Osteocyte (in vitro differentiated cells): ENCODE data around the gene ARL6IP1. TPM values are rescaled to one million over a fixed set of nuclear protein-coding genes. Genes with fewer than 3 reads are reported as not detected.

Experiments used
- DNase-seq: peaks from one replicate; pipeline ENCODE4 v3.0.0; 2021; ENCODE audit warnings: mixed read lengths; ENCODE audit not compliant: unreplicated experiment; ENCODE audit errors: extremely low spot score
- H3K27ac Mint-ChIP-seq: one replicate; pipeline ENCODE4 v1.8.0; 2021; ENCODE audit warnings: mild to moderate bottlenecking, mixed read lengths; ENCODE audit not compliant: unreplicated experiment
- H3K27me3 Mint-ChIP-seq: one replicate; pipeline ENCODE4 v1.8.0; 2021; ENCODE audit warnings: mixed read lengths; ENCODE audit not compliant: unreplicated experiment
- H3K36me3 Mint-ChIP-seq: one replicate; pipeline ENCODE4 v1.8.0; 2021; ENCODE audit warnings: mixed read lengths; ENCODE audit not compliant: unreplicated experiment
- H3K4me1 Mint-ChIP-seq: one replicate; pipeline ENCODE4 v1.8.0; 2021; ENCODE audit warnings: mixed read lengths; ENCODE audit not compliant: unreplicated experiment
- H3K4me3 Mint-ChIP-seq: one replicate; pipeline ENCODE4 v1.8.0; 2021; ENCODE audit warnings: mild to moderate bottlenecking, moderate library complexity, mixed read lengths; ENCODE audit not compliant: unreplicated experiment
- H3K9me3 Mint-ChIP-seq: one replicate; pipeline ENCODE4 v1.8.0; 2021; ENCODE audit warnings: mixed read lengths; ENCODE audit not compliant: unreplicated experiment
- CTCF ChIP-seq: fragments of 200-600 bp; sonication (generic); IDR thresholded peaks from 2 replicates; pipeline ENCODE4 v1.5.0; 2021; ENCODE audit warnings: antibody characterized with exemption, mild to moderate bottlenecking, moderate library complexity
- total RNA-seq: library from RNA; stranded (reverse); gene quantifications from 2 replicates; pipeline ENCODE4 v1.2.1, GENCODE V29; 2021

Gene ARL6IP1
- total RNA-seq, 1 donor from 2014 or later, result 95.4 TPM

GRCh38 chr16:18829251-18829650 is 27.9 kb upstream of the ARL6IP1 start:
- Mint-ChIP-seq H3K4me3 (no peak overlapping the region), H3K36me3 (peaks cover 36% of the 10 kb centered on the region), H3K27ac (no peak overlapping the region), H3K9me3 (no peaks in the 10 kb centered on the region), H3K27me3 (no peaks in the 10 kb centered on the region), H3K4me1 (no peaks in the 10 kb centered on the region)
- no peak for DNase-seq
- TF ChIP-seq CTCF, result no peak

DNA sequence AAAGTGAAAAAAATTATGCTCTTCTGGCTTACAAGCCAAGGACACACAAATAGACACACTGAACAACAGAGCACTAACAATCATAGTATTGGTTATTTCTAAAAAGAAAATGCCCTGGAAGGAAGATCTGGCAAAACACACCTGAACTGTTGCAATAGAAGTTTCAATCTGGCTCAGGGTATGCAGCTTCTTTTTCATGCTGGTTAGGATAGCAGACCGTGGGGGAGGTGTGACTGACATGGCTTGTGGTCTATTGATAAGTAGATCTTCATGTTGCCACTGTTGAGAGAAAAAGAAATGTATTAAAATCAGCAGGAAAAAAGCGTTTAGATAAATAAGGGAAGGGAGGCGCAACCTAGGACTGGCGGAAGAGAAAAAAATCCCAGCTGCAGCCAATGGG is 26.5 kb upstream of the ARL6IP1 start:
- DNase-seq, result no peak
- Mint-ChIP-seq H3K4me3 (no peak overlapping the region), H3K27ac (no peak overlapping the region), H3K27me3 (no peaks in the 10 kb centered on the region), H3K9me3 (no peaks in the 10 kb centered on the region), H3K36me3 (peaks cover 27% of the 10 kb centered on the region), H3K4me1 (no peaks in the 10 kb centered on the region)
- TF ChIP-seq CTCF, result no peak

- H3K27me3 Mint-ChIP-seq, result no peaks in the 10 kb centered on the region
- peaks cover 2% of the 10 kb centered on the region for H3K4me1 Mint-ChIP-seq
- no peak overlapping the region for H3K27ac Mint-ChIP-seq
- no peak overlapping the region for H3K4me3 Mint-ChIP-seq
- H3K36me3 Mint-ChIP-seq, result peaks cover 47% of the 10 kb centered on the region
- no peak for DNase-seq
- H3K9me3 Mint-ChIP-seq, result no peaks in the 10 kb centered on the region
- no peak for TF ChIP-seq CTCF
These were observed 14.9 kb upstream of the ARL6IP1 start for GRCh38 chr16:18816286-18816685.

- DNase-seq, result no peak
- no peak overlapping the region for H3K27ac Mint-ChIP-seq
- H3K27me3 Mint-ChIP-seq, result no peaks in the 10 kb centered on the region
- no peak overlapping the region for H3K4me3 Mint-ChIP-seq
- H3K9me3 Mint-ChIP-seq, result no peaks in the 10 kb centered on the region
- TF ChIP-seq CTCF, result no peak
- no peaks in the 10 kb centered on the region for H3K4me1 Mint-ChIP-seq
- peaks cover 57% of the 10 kb centered on the region for H3K36me3 Mint-ChIP-seq
These were observed 10.6 kb upstream of the ARL6IP1 start for GRCh38 chr16:18811925-18812324.

DNA sequence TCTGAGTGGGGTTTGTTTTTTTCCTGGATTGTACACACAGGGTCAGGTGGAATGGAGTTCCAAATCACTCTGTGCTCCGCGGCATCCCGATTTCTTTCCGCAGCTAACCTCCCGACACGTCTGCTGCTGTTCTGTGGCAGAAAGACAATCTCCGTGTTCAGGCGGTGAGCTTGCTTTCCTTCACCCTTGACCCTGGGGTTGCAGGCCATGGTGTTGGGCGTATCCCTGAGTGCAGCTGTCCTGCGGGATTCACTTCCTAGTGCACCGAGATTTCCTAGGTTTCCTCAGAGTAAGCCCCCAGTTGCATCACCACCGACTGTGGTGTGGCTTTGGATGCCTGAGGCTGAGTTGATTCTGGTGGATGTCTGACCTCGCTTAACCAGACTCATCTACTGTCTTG is 7.8 kb upstream of the ARL6IP1 start:
- Mint-ChIP-seq H3K4me1 (peaks cover 13% of the 10 kb centered on the region), H3K27me3 (no peaks in the 10 kb centered on the region), H3K4me3 (no peak overlapping the region), H3K9me3 (no peaks in the 10 kb centered on the region), H3K27ac (no peak overlapping the region), H3K36me3 (peaks cover 45% of the 10 kb centered on the region)
- TF ChIP-seq CTCF, result no peak
- DNase-seq, result no peak
